ENCODE data around the gene TLL1. TPM values are rescaled to one million over a fixed set of nuclear protein-coding genes. Genes with fewer than 3 reads are reported as not detected.

TLL1 gene
- total RNA-seq, 6 experiments from 2014 or later, result 0.12 to 0.92 (median 0.32) TPM; not detected in 2

DNA sequence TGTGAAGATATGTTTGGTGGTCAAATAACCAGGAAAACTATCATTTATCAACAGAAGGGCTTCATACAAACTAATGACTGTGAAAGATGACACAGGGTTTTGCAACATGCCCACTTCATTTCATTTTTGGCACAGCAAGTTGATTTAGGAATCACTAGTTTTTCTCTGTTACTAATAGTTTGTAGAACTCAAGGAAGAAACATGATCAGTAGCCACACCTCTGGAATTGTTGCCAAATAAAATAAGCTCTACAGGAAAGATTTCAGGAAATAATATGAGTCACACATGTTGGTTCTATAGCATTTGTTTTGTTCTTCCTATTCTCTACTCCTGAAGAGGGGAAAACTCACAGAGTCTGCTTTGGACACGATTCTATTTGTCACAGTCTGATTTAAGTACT is 255.4 kb downstream of the TLL1 start:
- H3K27me3 Mint-ChIP-seq (ENCODE audit: insufficient read depth), result peaks cover 5% of the 10 kb centered on the region; the same call in 1 of the 2 replicates

DNA sequence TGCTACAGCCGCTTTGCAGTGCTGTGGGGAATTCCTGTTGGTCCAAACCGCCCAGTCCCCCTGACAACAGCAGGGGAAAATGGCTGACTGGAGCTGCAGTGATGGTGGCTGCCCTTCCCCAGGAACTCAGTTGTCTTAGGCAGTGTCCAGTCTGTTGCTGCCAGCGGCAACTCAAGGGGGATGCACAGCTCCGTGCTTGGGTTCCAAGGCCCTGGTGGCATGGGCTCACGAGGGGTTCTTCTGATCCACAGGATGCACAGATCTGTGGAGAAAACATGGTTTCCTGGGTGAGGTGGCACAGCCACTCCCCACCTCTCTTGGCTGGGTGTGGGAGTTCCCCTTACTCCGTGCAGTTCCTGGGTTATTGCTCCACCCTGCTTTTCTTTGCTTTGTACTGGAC is 261.2 kb downstream of the TLL1 start:
- peaks cover 21% of the 10 kb centered on the region for H3K9me3 Mint-ChIP-seq

More for the DNA sequence above, 255.4 kb downstream of the TLL1 start:
- Mint-ChIP-seq H3K36me3 (ENCODE audit: low read depth) (peaks cover 11% of the 10 kb centered on the region), H3K9me3 (peaks cover 18% of the 10 kb centered on the region), H3K4me1 (ENCODE audit: low read depth) (peaks cover 8% of the 10 kb centered on the region), H3K4me3 (no peak overlapping the region), H3K27ac (no peak overlapping the region)
- peak; percentile 16 for DNase-seq
- TF ChIP-seq, protein P1, sequence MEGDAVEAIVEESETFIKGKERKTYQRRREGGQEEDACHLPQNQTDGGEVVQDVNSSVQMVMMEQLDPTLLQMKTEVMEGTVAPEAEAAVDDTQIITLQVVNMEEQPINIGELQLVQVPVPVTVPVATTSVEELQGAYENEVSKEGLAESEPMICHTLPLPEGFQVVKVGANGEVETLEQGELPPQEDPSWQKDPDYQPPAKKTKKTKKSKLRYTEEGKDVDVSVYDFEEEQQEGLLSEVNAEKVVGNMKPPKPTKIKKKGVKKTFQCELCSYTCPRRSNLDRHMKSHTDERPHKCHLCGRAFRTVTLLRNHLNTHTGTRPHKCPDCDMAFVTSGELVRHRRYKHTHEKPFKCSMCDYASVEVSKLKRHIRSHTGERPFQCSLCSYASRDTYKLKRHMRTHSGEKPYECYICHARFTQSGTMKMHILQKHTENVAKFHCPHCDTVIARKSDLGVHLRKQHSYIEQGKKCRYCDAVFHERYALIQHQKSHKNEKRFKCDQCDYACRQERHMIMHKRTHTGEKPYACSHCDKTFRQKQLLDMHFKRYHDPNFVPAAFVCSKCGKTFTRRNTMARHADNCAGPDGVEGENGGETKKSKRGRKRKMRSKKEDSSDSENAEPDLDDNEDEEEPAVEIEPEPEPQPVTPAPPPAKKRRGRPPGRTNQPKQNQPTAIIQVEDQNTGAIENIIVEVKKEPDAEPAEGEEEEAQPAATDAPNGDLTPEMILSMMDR (IDR thresholded peaks at IDR 0.05), result no peak

DNA sequence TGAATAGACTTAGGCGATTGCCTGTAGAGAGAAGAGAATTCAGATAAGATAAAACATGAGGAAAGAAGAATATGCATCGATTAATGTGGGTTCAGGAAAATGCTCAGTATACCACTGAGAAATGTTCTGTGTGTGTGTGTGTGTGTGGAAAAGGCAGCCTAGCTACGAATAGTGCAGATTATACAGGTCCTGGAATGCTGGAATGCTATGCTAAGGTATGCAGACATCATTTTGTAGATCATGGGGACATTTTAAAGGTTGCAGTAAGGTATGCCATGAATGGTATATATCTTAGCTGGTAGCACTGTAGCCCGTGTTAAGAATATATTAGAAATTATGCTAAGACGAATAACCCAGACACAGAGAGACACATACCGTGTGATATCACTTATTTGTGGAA is 267.9 kb downstream of the TLL1 start:
- Mint-ChIP-seq H3K4me1 (ENCODE audit: low read depth) (peaks cover 39% of the 10 kb centered on the region), H3K9me3 (no peaks in the 10 kb centered on the region), H3K27me3 (ENCODE audit: insufficient read depth) (peaks cover 11% of the 10 kb centered on the region), H3K4me3 (no peak overlapping the region), H3K36me3 (ENCODE audit: low read depth) (no peaks in the 10 kb centered on the region), H3K27ac (no peak overlapping the region)
- TF ChIP-seq, protein P1 (IDR thresholded peaks at IDR 0.05), result no peak
- DNase-seq, result no peak

More for the DNA sequence above, 261.2 kb downstream of the TLL1 start:
- Mint-ChIP-seq H3K36me3 (ENCODE audit: low read depth) (peaks cover 11% of the 10 kb centered on the region), H3K27ac (no peak overlapping the region), H3K27me3 (ENCODE audit: insufficient read depth) (peaks cover 9% of the 10 kb centered on the region; the same call in 1 of the 2 replicates), H3K4me3 (no peak overlapping the region), H3K4me1 (ENCODE audit: low read depth) (no peaks in the 10 kb centered on the region)
- DNase-seq, result no peak
- TF ChIP-seq, protein P1 (IDR thresholded peaks at IDR 0.05), result no peak

DNA sequence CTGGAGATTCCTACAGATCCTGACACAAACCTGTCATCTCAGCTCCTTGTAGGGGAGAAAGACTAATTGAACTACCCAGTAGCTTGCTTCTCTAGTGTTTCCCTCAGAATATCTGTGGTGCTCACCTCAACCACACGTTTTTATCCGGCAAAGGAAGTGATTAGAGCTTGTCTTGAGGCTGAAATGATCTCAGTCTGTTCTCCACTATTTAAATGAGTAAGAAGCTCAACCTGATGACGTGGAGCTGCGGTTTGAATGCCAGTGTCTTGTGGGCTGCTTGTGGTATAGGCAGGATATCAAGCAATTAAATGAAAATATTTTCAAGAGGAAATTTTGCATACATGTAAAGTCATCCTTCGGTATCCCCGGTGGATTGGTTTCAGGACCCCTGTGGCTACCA is 270.2 kb downstream of the TLL1 start:
- H3K27me3 Mint-ChIP-seq (ENCODE audit: insufficient read depth), result peaks cover 11% of the 10 kb centered on the region
- no peaks in the 10 kb centered on the region for H3K9me3 Mint-ChIP-seq
- H3K4me3 Mint-ChIP-seq, result peak overlapping the region; percentile 49
- H3K36me3 Mint-ChIP-seq (ENCODE audit: low read depth), result no peaks in the 10 kb centered on the region
- DNase-seq, result peak; percentile 85
- TF ChIP-seq, protein P1 (IDR thresholded peaks at IDR 0.05), result no peak
- peaks cover 51% of the 10 kb centered on the region for H3K4me1 Mint-ChIP-seq (ENCODE audit: low read depth)
- H3K27ac Mint-ChIP-seq, result peak overlapping the region; percentile 59

DNA sequence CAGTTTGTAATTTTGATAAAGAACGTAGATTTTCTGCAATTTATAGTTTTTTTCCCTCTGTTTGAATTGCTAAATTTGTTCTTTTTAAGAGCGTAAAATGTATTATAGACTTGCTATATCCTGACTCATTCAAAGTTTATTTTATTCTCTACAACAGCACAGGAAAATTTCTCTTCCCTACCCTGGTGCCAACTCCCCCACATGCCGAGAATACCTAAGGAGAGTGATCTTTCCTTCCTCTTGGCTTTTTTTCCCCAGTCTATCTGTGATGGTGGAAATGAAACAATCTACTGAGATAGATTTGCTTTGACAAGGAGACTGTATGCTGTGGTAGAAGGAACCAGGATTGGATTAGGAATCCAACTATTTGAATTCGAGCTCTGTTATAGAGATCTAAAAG is 271.6 kb downstream of the TLL1 start:
- H3K4me3 Mint-ChIP-seq, result peak overlapping the region; percentile 36; the same call in 1 of the 2 replicates
- TF ChIP-seq, protein P1 (IDR thresholded peaks at IDR 0.05), result no peak
- no peaks in the 10 kb centered on the region; the same call in 1 of the 2 replicates for H3K36me3 Mint-ChIP-seq (ENCODE audit: low read depth)
- peak; percentile 6 for DNase-seq
- H3K4me1 Mint-ChIP-seq (ENCODE audit: low read depth), result peaks cover 51% of the 10 kb centered on the region
- H3K27ac Mint-ChIP-seq, result peak overlapping the region; percentile 42
- no peaks in the 10 kb centered on the region; the same call in 1 of the 2 replicates for H3K9me3 Mint-ChIP-seq
- H3K27me3 Mint-ChIP-seq (ENCODE audit: insufficient read depth), result peaks cover 6% of the 10 kb centered on the region

All from HFFc6 (cell line).